Transverse colon (tissue), 4 donors: Measurements from ENCODE around the gene FOSB. TPM values are rescaled to one million over a fixed set of nuclear protein-coding genes. Genes with fewer than 3 reads are reported as not detected.

ENCODE experiments used
- DNase-seq: peaks from one replicate; pipeline ENCODE4 v3.0.0-alpha.2; 2019
- H3K27ac ChIP-seq, 4 donors: fragments of 200-600 bp; sonication (generic); 2 replicates each; pipeline ENCODE4 v1.5.1; 2016 to 2018; ENCODE audit warnings: inconsistent platforms in 4 of 4
- H3K27me3 ChIP-seq: fragments of 200-600 bp; sonication (generic); 2 replicates; pipeline ENCODE4 v1.5.1; 2017; ENCODE audit warnings: inconsistent platforms
- H3K36me3 ChIP-seq, 4 donors: fragments of 200-600 bp; sonication (generic); 2 replicates each; pipeline ENCODE4 v1.5.1; 2017 to 2019; ENCODE audit warnings: inconsistent platforms in 4 of 4
- H3K4me1 ChIP-seq, 4 donors: fragments of 200-600 bp; sonication (generic); 2 replicates each; pipeline ENCODE4 v1.5.1; 2017 to 2020; ENCODE audit warnings: inconsistent platforms in 4 of 4
- H3K4me3 ChIP-seq, 4 donors: fragments of 200-600 bp; sonication (generic); 1 replicate in 1 of 4; 2 replicates in 3 of 4; pipeline versions ENCODE4 v1.5.1 to v1.6.1; 2017 to 2019; ENCODE audit warnings: inconsistent platforms in 4 of 4
- H3K9me3 ChIP-seq, 2 donors: fragments of 200-600 bp; sonication (generic); 2 replicates each; pipeline ENCODE4 v1.5.1; 2017 to 2019; ENCODE audit warnings: inconsistent platforms in 2 of 2
- EP300 ChIP-seq: sonication (generic); formaldehyde crosslinking; IDR thresholded peaks from one replicate; pipeline ENCODE4 v1.6.1; 2017; ENCODE audit warnings: antibody characterized with exemption, low read depth
- POLR2A ChIP-seq: fragments of 450-650 bp; IDR thresholded peaks from one replicate; pipeline ENCODE4 v1.6.1; 2016; ENCODE audit warnings: antibody characterized with exemption, mild to moderate bottlenecking, moderate library complexity
- POLR2AphosphoS5 ChIP-seq, 3 donors: sonication (generic); formaldehyde crosslinking; IDR thresholded peaks; one replicate each; pipeline ENCODE4 v1.6.1; 2016; ENCODE audit warnings: antibody characterized with exemption in 3 of 3
- WGBS, 2 donors: methylation state at CpG; one replicate each; pipeline ENCODE4 v1.1.5; 2018; ENCODE audit warnings: low coverage in 1 of 2; 5-methylcytosine and 5-hydroxymethylcytosine counted together
- in situ Hi-C, 4 donors: fragments of 200-750 bp; cut with MboI; loops; one replicate each; pipeline versions ENCODE4 v1.15.0 to v1.15.1; 2017; ENCODE audit warnings: low sequenced_read_pairs in 3 of 4, low pct_ligation_motif_present in 1 of 4, low pct_unique_long_range_greater_than_20kb in 1 of 4
- intact Hi-C: fragments of 100-400 bp; cut with DNase I; formaldehyde crosslinking; loops from one replicate; pipeline ENCODE4 v1.15.1; 2023; ENCODE audit warnings: low total_unique reads
- total RNA-seq, 4 donors: library from RNA; depleted of rRNA; stranded (reverse); fragments of >200 nt; gene quantifications; one replicate each; pipeline ENCODE4 v1.1.0, GENCODE V29; 2016
- TF ChIP-seq, protein P1 (sequence below), 5 experiments: fragments of 200-600 bp in 3 of 5; fragments of 450-650 bp in 2 of 5; sonication (generic) in 3 of 5; IDR thresholded peaks; 1 replicate in 2 of 5; 2 replicates in 3 of 5; pipeline ENCODE4 v1.5.1; 2016 to 2017; ENCODE audit warnings: antibody characterized with exemption in 5 of 5, inconsistent platforms in 3 of 5, mild to moderate bottlenecking in 2 of 5, moderate library complexity in 1 of 5

Gene FOSB
- total RNA-seq, 4 donors from 2014 or later, result 14.5 to 64.7 (median 25.6) TPM

DNA sequence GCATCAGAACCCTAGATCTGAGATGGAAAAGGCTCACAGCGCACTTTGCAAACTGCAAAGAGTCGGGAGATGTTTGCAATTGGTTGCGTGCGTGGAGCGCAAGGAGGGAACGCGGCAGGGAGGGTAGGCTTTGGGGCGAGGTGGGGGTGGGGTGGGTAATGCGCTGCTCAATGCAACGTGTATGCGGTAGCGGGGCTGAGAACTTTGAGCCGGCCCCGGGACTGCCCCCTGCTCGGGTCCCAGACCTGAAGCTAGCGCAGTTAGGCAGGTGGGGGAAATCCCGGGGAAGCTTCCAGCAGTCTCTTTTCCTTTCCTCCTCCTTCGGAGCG lies 971 bp downstream of the FOSB start:
- intact Hi-C loops, result no loop called here
- 0% methylated on average over 19 of the region's 19 CpGs; no CpG with 5 or more reads in 1 of the 2 donors for WGBS, 2 donors
- H3K4me1 ChIP-seq, result peaks cover 19 to 35% (median 22%) of the 10 kb centered on the region in 4 donors

DNA sequence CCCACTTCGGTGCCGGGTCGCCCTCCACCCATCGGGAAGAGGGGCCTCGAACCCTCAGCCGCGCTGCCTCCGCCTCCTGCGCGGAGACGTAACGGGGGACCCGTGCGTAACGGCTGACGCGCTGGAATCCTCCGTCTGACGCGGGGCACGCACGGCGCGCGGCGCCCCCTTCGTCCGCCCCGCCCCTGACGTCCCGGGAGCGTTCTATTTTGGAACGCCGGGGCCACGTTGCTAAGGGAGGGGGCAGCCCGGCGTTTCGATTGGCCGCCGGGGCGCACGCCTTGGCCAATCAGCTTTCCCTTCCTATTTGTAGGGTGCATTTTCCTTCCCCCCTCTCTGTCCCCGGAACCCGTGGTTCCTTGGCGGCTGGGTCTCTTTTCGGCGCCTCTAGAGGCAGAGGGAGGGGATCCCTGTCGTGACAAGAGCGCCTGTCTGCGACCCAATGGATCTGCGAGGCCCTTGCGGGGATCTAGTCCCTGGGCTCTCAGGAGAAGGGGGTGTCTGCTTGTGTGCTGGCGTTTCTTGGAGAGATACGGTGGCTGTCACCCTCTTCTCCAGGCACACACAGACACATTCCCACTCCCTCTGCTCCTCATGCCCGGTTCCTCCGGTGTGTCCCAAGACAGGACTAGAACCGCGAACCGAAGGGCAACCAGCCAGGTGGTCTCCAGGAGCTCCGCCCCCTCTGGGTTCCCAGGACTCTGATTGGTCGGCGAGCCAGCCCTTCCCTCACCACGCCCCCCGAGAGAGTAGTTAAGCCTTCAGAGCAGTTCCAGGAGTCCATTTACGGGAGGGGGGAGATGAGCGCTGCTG lies 1.5 kb downstream of the FOSB start:
- in situ Hi-C loops, result no loop called here

More for the DNA sequence above, 971 bp downstream of the FOSB start:
- in situ Hi-C loops, result no loop called here
- Histone ChIP-seq H3K27ac (peak overlapping the region; percentile 92 to 98 (median 96)), H3K4me3 (peak overlapping the region; percentile 52 to 83 (median 67)), H3K9me3 (no peaks in the 10 kb centered on the region), H3K36me3 (no peaks in the 10 kb centered on the region), H3K27me3 (peaks cover 23% of the 10 kb centered on the region)
- DNase-seq, result no peak
- no peak for TF ChIP-seq POLR2AphosphoS5 (IDR thresholded peaks at IDR 0.05)
- TF ChIP-seq POLR2A, result no peak
- TF ChIP-seq EP300, result no peak
- TF ChIP-seq, protein P1, sequence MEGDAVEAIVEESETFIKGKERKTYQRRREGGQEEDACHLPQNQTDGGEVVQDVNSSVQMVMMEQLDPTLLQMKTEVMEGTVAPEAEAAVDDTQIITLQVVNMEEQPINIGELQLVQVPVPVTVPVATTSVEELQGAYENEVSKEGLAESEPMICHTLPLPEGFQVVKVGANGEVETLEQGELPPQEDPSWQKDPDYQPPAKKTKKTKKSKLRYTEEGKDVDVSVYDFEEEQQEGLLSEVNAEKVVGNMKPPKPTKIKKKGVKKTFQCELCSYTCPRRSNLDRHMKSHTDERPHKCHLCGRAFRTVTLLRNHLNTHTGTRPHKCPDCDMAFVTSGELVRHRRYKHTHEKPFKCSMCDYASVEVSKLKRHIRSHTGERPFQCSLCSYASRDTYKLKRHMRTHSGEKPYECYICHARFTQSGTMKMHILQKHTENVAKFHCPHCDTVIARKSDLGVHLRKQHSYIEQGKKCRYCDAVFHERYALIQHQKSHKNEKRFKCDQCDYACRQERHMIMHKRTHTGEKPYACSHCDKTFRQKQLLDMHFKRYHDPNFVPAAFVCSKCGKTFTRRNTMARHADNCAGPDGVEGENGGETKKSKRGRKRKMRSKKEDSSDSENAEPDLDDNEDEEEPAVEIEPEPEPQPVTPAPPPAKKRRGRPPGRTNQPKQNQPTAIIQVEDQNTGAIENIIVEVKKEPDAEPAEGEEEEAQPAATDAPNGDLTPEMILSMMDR (IDR thresholded peaks at IDR 0.05), result no peak

DNA sequence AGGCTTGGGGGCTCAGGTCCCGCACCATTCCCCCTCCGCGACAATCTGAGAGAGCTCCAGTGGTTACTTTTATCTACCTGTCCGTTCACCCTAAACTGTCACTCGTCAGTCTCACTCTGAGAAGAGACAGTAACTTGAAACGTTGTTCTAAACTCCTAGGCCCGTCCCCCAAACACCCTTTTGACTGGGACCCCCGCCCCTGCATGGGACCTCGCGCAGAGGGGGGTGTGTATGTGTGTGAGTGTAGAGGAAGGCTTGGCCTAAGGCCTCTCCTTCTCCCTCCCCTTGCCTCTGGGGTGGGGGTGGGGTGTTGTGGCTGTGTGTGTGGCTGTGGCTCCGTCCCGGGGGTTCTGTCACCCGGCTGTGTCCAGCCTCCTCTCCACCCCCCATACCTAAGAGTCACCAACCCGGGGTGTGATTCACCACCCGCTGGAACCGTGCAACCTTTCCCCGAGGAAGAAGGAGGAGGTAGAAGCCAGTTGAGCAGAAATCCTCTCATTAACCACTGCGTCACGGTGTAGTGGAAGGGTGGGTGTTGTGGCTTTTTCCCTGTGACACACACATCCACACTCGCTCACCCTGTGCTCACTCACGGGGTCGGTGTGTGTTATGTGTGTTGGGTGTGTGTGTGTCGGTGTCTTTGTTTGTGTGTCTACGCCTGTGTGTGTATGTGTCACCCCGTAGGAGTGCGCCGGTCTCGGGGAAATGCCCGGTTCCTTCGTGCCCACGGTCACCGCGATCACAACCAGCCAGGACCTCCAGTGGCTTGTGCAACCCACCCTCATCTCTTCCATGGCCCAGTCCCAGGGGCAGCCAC lies 2.4 kb downstream of the FOSB start:
- H3K9me3 ChIP-seq, result no peaks in the 10 kb centered on the region
- intact Hi-C loops (no loop called here), in situ Hi-C loops (no loop called here)
- DNase-seq, result peak; percentile 41
- H3K27ac ChIP-seq, result peak overlapping the region; percentile 92 to 98 (median 96)
- H3K27me3 ChIP-seq, result peaks cover 36% of the 10 kb centered on the region
- TF ChIP-seq, protein P1 (IDR thresholded peaks at IDR 0.05), result no peak
- peak in 1 of 3 donors; percentile 9 for TF ChIP-seq POLR2AphosphoS5 (IDR thresholded peaks at IDR 0.05)
- no peak for TF ChIP-seq POLR2A
- 33 to 36% methylated on average over 3 to 33 of the region's 33 CpGs for whole genome bisulfite sequencing, 2 donors
- peaks cover 19 to 35% (median 22%) of the 10 kb centered on the region in 4 donors for H3K4me1 ChIP-seq
- no peaks in the 10 kb centered on the region for H3K36me3 ChIP-seq
- peak overlapping the region; percentile 52 to 83 (median 67) for H3K4me3 ChIP-seq

More for the DNA sequence above, 1.5 kb downstream of the FOSB start:
- no peaks in the 10 kb centered on the region for H3K9me3 ChIP-seq
- peaks cover 19 to 35% (median 22%) of the 10 kb centered on the region in 4 donors for H3K4me1 ChIP-seq
- peak overlapping the region; percentile 52 to 83 (median 67) for H3K4me3 ChIP-seq
- 0% methylated on average over 57 of the region's 66 CpGs; no CpG with 5 or more reads in 1 of the 2 donors for WGBS, 2 donors
- H3K27ac ChIP-seq, result peak overlapping the region; percentile 92 to 98 (median 96)
- intact Hi-C loops, result no loop called here
- no peaks in the 10 kb centered on the region for H3K36me3 ChIP-seq
- peak; percentile 95 for DNase-seq
- H3K27me3 ChIP-seq, result peaks cover 28% of the 10 kb centered on the region
- TF ChIP-seq EP300 (peak; percentile 94), POLR2AphosphoS5 (IDR thresholded peaks at IDR 0.05) (peak; percentile 83 to 90 (median 86)), POLR2A (peak; percentile 83)
- TF ChIP-seq, protein P1 (IDR thresholded peaks at IDR 0.05), result peak in 1 of 5 experiments; percentile 16

DNA sequence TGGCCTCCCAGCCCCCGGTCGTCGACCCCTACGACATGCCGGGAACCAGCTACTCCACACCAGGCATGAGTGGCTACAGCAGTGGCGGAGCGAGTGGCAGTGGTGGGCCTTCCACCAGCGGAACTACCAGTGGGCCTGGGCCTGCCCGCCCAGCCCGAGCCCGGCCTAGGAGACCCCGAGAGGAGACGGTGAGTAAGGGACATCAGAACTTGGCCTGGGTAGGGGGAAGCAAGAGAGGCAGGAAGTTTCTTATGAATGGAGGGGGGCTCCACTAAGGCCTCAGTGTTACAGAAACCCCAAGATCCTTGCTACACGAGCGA lies 2.9 kb downstream of the FOSB start:
- in situ Hi-C loops (no loop called here), intact Hi-C loops (no loop called here)
- Histone ChIP-seq H3K4me1 (peaks cover 19 to 35% (median 22%) of the 10 kb centered on the region in 4 donors), H3K27ac (no peak overlapping the region), H3K9me3 (no peaks in the 10 kb centered on the region), H3K4me3 (no peak overlapping the region), H3K27me3 (peaks cover 40% of the 10 kb centered on the region), H3K36me3 (no peaks in the 10 kb centered on the region)
- DNase-seq, result no peak
- WGBS, 2 donors, result 88% methylated on average over 15 of the region's 15 CpGs; no CpG with 5 or more reads in 1 of the 2 donors
- TF ChIP-seq EP300 (no peak), POLR2A (no peak), POLR2AphosphoS5 (IDR thresholded peaks at IDR 0.05) (no peak)
- TF ChIP-seq, protein P1 (IDR thresholded peaks at IDR 0.05), result no peak
